GM19239 (cell line): ENCODE measurements around the gene GHDC.
"Not testable (repeated sequence)": the region's sequence is repeated elsewhere in the genome, so short reads cannot be mapped to it uniquely, and the experiment has no call there.

ENCODE experiments used
- DNase-seq: peaks from one replicate; pipeline ENCODE4 v3.0.0; 2011; ENCODE audit warnings: low spot score; ENCODE audit not compliant: insufficient read length
- FAIRE-seq: peaks from 2 replicates; lab custom pipeline; 2011; peaks lifted over from hg19 to GRCh38; lab: Jason Lieb, UNC

The GHDC gene

GRCh38 chr17:42163113-42163512 lies 31.2 kb downstream of the GHDC start:
- FAIRE-seq (no peak), DNase-seq (no peak)

GRCh38 chr17:42160531-42160910 lies 33.8 kb downstream of the GHDC start:
- DNase-seq (no peak), FAIRE-seq (no peak)

GRCh38 chr17:42159796-42160530 lies 34.3 kb downstream of the GHDC start:
- FAIRE-seq (no peak), DNase-seq (no peak)

GRCh38 chr17:42155614-42156045 lies 38.7 kb downstream of the GHDC start:
- DNase-seq, result no peak
- no peak for FAIRE-seq

GRCh38 chr17:42153919-42154742 lies 40.2 kb downstream of the GHDC start:
- no peak for FAIRE-seq
- DNase-seq, result no peak

- DNase-seq (no peak), FAIRE-seq (no peak)
These were observed 47.2 kb downstream of the GHDC start for GRCh38 chr17:42146911-42147607.

- not testable (repeated sequence) for DNase-seq, FAIRE-seq
These were observed 51.2 kb downstream of the GHDC start for GRCh38 chr17:42143138-42143537.

GRCh38 chr17:42142371-42142896 lies 51.9 kb downstream of the GHDC start:
- DNase-seq (no peak), FAIRE-seq (no peak)

- no peak for FAIRE-seq
These were observed 52.9 kb downstream of the GHDC start for GRCh38 chr17:42141382-42141781.

GRCh38 chr17:42140690-42141089 lies 53.6 kb downstream of the GHDC start:
- not testable (repeated sequence) for FAIRE-seq, DNase-seq

More at GRCh38 chr17:42141382-42141781, 52.9 kb downstream of the GHDC start:
- DNase-seq, result no peak
